ENCODE measurements around the gene TUBA3D. TPM values are rescaled to one million over a fixed set of nuclear protein-coding genes. Genes with fewer than 3 reads are reported as not detected.
A peak's percentile ranks its signal among the peaks of the same experiment; 100 is the strongest.
"Not testable (repeated sequence)": the region's sequence is repeated elsewhere in the genome, so short reads cannot be mapped to it uniquely, and the experiment has no call there.

The TUBA3D gene
- total and polyA plus RNA-seq, 9 of the 15 experiments (the other 6 are each of a cell fraction or from before 2014, with no cell fraction given) = not detected

DNA sequence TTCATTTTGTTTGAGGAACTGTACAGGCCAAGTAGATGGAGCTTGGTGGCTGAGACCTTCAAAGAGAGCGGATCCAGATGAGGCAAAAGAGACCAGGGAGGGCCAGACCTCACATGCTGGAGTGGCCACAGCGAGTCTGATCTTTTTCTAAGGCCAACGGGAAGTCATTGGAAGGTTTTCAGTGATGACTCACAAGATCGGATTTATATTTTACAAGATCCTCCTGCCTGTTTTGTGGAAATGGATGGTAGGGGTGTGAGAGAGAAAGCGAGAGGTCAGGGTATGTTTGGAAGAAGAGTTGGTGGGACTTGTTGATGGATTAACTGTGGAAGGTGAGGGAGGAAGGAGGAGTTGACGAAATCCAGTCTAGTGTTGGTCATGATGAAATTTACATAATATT, 44.6 kb upstream of the TUBA3D start (continued):
- no peak for TF ChIP-seq PRPF4 (IDR thresholded peaks at IDR 0.05; ENCODE audit: insufficient read depth, low read depth, low read length, poor library complexity, severe bottlenecking)
- no peak for TF ChIP-seq ZNF780A (CRISPR knock-in tag; IDR thresholded peaks at IDR 0.05)

DNA sequence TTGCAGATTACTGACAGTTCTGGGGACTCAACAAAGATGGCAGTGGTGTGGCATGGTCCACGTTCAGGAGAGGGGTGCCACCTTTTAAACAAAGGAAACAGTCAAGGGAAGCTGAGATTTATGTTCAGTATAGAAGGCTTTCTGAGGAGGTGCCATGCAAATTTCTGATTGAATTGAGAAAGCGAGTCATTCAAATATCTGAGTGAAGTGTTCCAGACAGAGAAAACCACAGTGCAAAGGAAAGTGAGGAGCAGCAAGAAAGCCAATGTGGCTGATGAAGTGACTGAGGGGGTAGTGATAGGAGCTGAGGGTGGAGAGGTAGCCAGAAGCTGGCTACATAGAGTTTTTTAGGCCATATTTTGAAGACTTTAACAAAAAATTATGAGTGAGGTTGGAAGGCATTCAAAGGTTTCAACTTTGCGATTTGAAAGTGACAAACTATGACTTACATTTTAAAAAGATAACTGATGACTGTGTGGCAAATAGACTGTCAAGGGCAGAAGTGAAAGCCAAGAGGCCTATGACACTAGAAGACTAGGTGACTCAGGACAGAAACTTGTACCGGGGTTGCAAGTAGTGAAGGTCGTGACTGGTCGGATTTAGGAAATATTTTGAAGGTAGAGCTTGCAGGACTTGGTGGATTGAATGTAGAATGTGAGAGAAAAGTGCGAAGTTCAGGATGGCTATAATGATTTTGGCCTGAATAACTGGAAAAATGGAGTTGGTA, 35.0 kb upstream of the TUBA3D start:
- H3K79me2 ChIP-seq (ENCODE audit: control insufficient read depth, insufficient read depth, low read length); H3K9me1 ChIP-seq (ENCODE audit: control insufficient read depth, insufficient read depth, low read length); H4K20me1 ChIP-seq (replicated peaks; ENCODE audit: control insufficient read depth, insufficient read depth, low read length); DNase-seq (ENCODE audit: extremely low read depth in 1 of 4, low spot score in 3 of 4); ATAC-seq; POLR2A ChIA-PET; H3K4me1 ChIP-seq (replicated peaks in 1 of 2; ENCODE audit: control insufficient read depth in 2 of 2, insufficient read depth in 2 of 2, low read length in 2 of 2); H3K27ac ChIP-seq (ENCODE audit: extremely low read depth, low read depth, low read length); BruUV-seq (replicated peaks); intact Hi-C loops (cut with micrococcal nuclease); H3K4me3 ChIP-seq; H3K9ac ChIP-seq (ENCODE audit: insufficient read depth in 1 of 2, low read depth in 2 of 2, low read length in 2 of 2); CTCF ChIA-PET (ENCODE audit: low intra/inter-chr PET ratio); H3K4me2 ChIP-seq (ENCODE audit: insufficient read depth, low read length); H2AFZ ChIP-seq (ENCODE audit: low read depth, low read length); H3K36me3 ChIP-seq (ENCODE audit: control insufficient read depth, insufficient read depth, low read length); H3K9me3 ChIP-seq (replicated peaks; ENCODE audit: control insufficient read depth, insufficient read depth, low read depth, low read length); in situ Hi-C loops (cut with MboI): not testable (repeated sequence)
- peak; percentile 26 for FAIRE-seq
- 0% methylated on average over 7 of the region's 7 CpGs for WGBS (ENCODE audit: insufficient coverage, low coverage, missing lambda C conversion rate)
- peaks cover 6 to 20% of the 10 kb centered on the region in 2 experiments; a peak in 4 of 5 replicates for H3K27me3 ChIP-seq (ENCODE audit: control insufficient read depth in 2 of 2, insufficient read depth in 2 of 2, low read length in 2 of 2)

DNA sequence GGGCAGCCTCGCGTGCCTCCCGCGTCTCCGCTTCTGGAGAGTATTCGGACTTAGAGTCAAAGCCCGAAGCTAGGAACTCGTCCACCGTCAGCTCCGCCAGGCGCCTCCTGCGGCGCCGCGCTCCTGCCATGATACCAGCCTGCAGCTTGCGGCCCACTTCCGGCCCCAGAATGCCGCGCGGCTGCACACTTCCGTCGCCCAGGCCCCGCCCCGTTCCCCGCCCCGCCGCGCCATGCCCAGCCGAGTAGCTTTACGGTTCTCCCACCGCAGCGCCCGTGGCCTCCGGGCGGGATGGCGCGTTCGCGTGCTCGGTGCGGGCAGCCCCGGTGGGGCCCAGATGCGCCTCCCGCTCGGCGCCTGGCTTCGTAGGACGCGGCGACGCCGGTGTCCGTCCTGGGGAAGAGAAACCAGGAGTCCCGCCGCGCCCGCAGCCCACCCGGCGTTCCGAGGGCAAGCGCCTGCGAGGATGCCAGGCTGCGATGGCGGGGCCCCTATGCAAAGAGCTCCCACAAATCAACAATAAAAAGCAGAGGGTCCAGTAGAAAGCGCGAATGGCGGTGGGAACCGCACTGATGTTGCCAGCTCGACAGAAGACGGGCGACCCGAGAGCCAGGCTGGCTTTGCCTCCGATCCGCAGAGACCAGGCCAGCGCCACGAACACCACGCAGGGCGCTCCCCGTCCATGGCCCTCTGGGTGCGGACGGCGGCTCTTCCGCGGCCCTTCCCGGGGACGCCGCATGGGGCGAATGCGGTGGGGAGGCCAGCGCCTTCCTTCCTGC, 31.0 kb upstream of the TUBA3D start:
- H4K20me1 ChIP-seq (replicated peaks; ENCODE audit: control insufficient read depth, insufficient read depth, low read length); FAIRE-seq; DNase-seq (ENCODE audit: extremely low read depth in 1 of 4, low spot score in 3 of 4); intact Hi-C loops (cut with micrococcal nuclease); H3K27ac ChIP-seq (ENCODE audit: extremely low read depth, low read depth, low read length); POLR2A ChIA-PET; H3K79me2 ChIP-seq (ENCODE audit: control insufficient read depth, insufficient read depth, low read length); H3K9me1 ChIP-seq (ENCODE audit: control insufficient read depth, insufficient read depth, low read length); H3K9me3 ChIP-seq (replicated peaks; ENCODE audit: control insufficient read depth, insufficient read depth, low read depth, low read length); H3K4me2 ChIP-seq (ENCODE audit: insufficient read depth, low read length); H3K9ac ChIP-seq (ENCODE audit: insufficient read depth in 1 of 2, low read depth in 2 of 2, low read length in 2 of 2); H3K4me1 ChIP-seq (replicated peaks in 1 of 2; ENCODE audit: control insufficient read depth in 2 of 2, insufficient read depth in 2 of 2, low read length in 2 of 2); BruUV-seq (replicated peaks); CTCF ChIA-PET (ENCODE audit: low intra/inter-chr PET ratio); ATAC-seq; in situ Hi-C loops (cut with MboI); H2AFZ ChIP-seq (ENCODE audit: low read depth, low read length); H3K4me3 ChIP-seq; H3K36me3 ChIP-seq (ENCODE audit: control insufficient read depth, insufficient read depth, low read length): not testable (repeated sequence)
- WGBS (ENCODE audit: insufficient coverage, low coverage, missing lambda C conversion rate) = 66% methylated on average over 23 of the region's 90 CpGs
- H3K27me3 ChIP-seq (ENCODE audit: control insufficient read depth in 2 of 2, insufficient read depth in 2 of 2, low read length in 2 of 2) = peaks cover 6 to 26% of the 10 kb centered on the region in 2 experiments; a peak in 4 of 5 replicates

DNA sequence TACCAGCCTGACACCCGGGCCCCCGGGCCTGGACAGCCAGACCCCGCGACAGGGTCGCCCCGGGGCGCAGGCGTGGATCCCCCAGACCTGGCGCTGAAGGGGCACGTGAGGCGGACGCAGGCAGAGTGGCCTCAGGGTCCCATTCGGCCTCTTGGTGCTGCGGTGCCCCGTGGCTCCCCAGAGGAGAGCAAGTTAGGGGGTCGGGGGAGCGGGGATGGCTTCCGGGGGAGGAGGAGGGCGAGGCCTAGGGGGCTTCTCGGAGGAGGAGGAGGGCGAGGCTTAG, 30.5 kb upstream of the TUBA3D start:
- peaks cover 6 to 26% of the 10 kb centered on the region in 2 experiments; a peak in 4 of 5 replicates for H3K27me3 ChIP-seq (ENCODE audit: control insufficient read depth in 2 of 2, insufficient read depth in 2 of 2, low read length in 2 of 2)
- H3K9me1 ChIP-seq (ENCODE audit: control insufficient read depth, insufficient read depth, low read length); intact Hi-C loops (cut with micrococcal nuclease); H3K9ac ChIP-seq (ENCODE audit: insufficient read depth in 1 of 2, low read depth in 2 of 2, low read length in 2 of 2); ATAC-seq; CTCF ChIA-PET (ENCODE audit: low intra/inter-chr PET ratio); H3K4me1 ChIP-seq (replicated peaks in 1 of 2; ENCODE audit: control insufficient read depth in 2 of 2, insufficient read depth in 2 of 2, low read length in 2 of 2); FAIRE-seq; H3K27ac ChIP-seq (ENCODE audit: extremely low read depth, low read depth, low read length); BruUV-seq (replicated peaks); POLR2A ChIA-PET; H3K36me3 ChIP-seq (ENCODE audit: control insufficient read depth, insufficient read depth, low read length); H3K9me3 ChIP-seq (replicated peaks; ENCODE audit: control insufficient read depth, insufficient read depth, low read depth, low read length); H3K4me2 ChIP-seq (ENCODE audit: insufficient read depth, low read length); in situ Hi-C loops (cut with MboI); H3K4me3 ChIP-seq; H4K20me1 ChIP-seq (replicated peaks; ENCODE audit: control insufficient read depth, insufficient read depth, low read length); DNase-seq (ENCODE audit: extremely low read depth in 1 of 4, low spot score in 3 of 4); H2AFZ ChIP-seq (ENCODE audit: low read depth, low read length); H3K79me2 ChIP-seq (ENCODE audit: control insufficient read depth, insufficient read depth, low read length): not testable (repeated sequence)
- 20% methylated on average over 8 of the region's 21 CpGs for WGBS (ENCODE audit: insufficient coverage, low coverage, missing lambda C conversion rate)

Data from K562 (cell line).